ENCODE results near the gene ACRBP.

The ACRBP gene

GRCh38 chr12:6635375-6635855 is 11.8 kb downstream of the ACRBP start:
- no peak for TF ChIP-seq CTCF (IDR thresholded peaks at IDR 0.05; ENCODE audit: insufficient read depth, low read length, missing control alignments)
- no peak for DNase-seq (ENCODE audit: low read depth, low spot score)
- no peak overlapping the region for H3K4me3 ChIP-seq (ENCODE audit: low read depth, low read length)
- ChIA-PET POLR2A (interaction anchor here (0.5 kb wide), 1 partner anchor 200 kb away, joined by 3 read pairs; no protein-coding TSS in a partner anchor), CTCF (interaction anchor here (2.5 kb wide), 1 partner anchor 15 kb away, joined by 8 read pairs; no protein-coding TSS in a partner anchor)

- POLR2A ChIA-PET: no interaction called here
These were observed 14.9 kb downstream of the ACRBP start for GRCh38 chr12:6632026-6632983.

GRCh38 chr12:6631549-6631961 is 15.7 kb downstream of the ACRBP start:
- no peak for TF ChIP-seq CTCF (IDR thresholded peaks at IDR 0.05; ENCODE audit: insufficient read depth, low read length, missing control alignments)
- CTCF ChIA-PET: interaction anchor here (1.0 to 4.1 kb wide), 6 partner anchors 11 to 148 kb away, joined by 3 to 34 read pairs (median 4); no protein-coding TSS in a partner anchor
- POLR2A ChIA-PET: no interaction called here
- no peak for DNase-seq (ENCODE audit: low read depth, low spot score)
- no peak overlapping the region for H3K4me3 ChIP-seq (ENCODE audit: low read depth, low read length)

More at GRCh38 chr12:6632026-6632983, 14.9 kb downstream of the ACRBP start:
- no peak for TF ChIP-seq CTCF (IDR thresholded peaks at IDR 0.05; ENCODE audit: insufficient read depth, low read length, missing control alignments)
- no peak overlapping the region for H3K4me3 ChIP-seq (ENCODE audit: low read depth, low read length)
- no peak for DNase-seq (ENCODE audit: low read depth, low spot score)
- CTCF ChIA-PET: interaction anchor here (1.0 to 4.1 kb wide), 5 partner anchors 12 to 147 kb away, joined by 3 to 34 read pairs (median 5); no protein-coding TSS in a partner anchor

- TF ChIP-seq CTCF (IDR thresholded peaks at IDR 0.05; ENCODE audit: insufficient read depth, low read length, missing control alignments): no peak
- no peak overlapping the region for H3K4me3 ChIP-seq (ENCODE audit: low read depth, low read length)
- POLR2A ChIA-PET: no interaction called here
- CTCF ChIA-PET: interaction anchor here (1.2 to 4.1 kb wide), 6 partner anchors 10 to 68 kb away, joined by 3 to 34 read pairs (median 4); no protein-coding TSS in a partner anchor
- no peak for DNase-seq (ENCODE audit: low read depth, low spot score)
These were observed 16.5 kb downstream of the ACRBP start for GRCh38 chr12:6630736-6631135.

GRCh38 chr12:6627616-6628015 is 19.6 kb downstream of the ACRBP start:
- H3K4me3 ChIP-seq (ENCODE audit: low read depth, low read length): no peak overlapping the region
- ChIA-PET POLR2A (no interaction called here), CTCF (interaction anchor here (0.8 to 1.1 kb wide), 3 partner anchors 9 to 57 kb away, joined by 3 to 5 read pairs (median 3); no protein-coding TSS in a partner anchor)
- no peak for TF ChIP-seq CTCF (IDR thresholded peaks at IDR 0.05; ENCODE audit: insufficient read depth, low read length, missing control alignments)
- no peak for DNase-seq (ENCODE audit: low read depth, low spot score)

Measured in AG04449 (cell line).